ENCODE results near the gene CNPY3.
A peak's percentile ranks its signal among the peaks of the same experiment; 100 is the strongest.

Gene CNPY3

GRCh38 chr6:42958125-42958524 lies 28.8 kb downstream of the CNPY3 start:
- no peak overlapping the region for H3K4me3 Mint-ChIP-seq
- no peak overlapping the region for H3K27ac Mint-ChIP-seq
- peaks cover 16% of the 10 kb centered on the region for H3K36me3 Mint-ChIP-seq (ENCODE audit: low read depth)
- intact Hi-C loops (cut with micrococcal nuclease), result no loop called here
- peaks cover 32% of the 10 kb centered on the region for H3K27me3 Mint-ChIP-seq
- H3K9me3 Mint-ChIP-seq, result no peaks in the 10 kb centered on the region
- peaks cover 15% of the 10 kb centered on the region for H3K4me1 Mint-ChIP-seq (ENCODE audit: low read depth)

- Mint-ChIP-seq H3K9me3 (no peaks in the 10 kb centered on the region), H3K4me3 (peak overlapping the region; percentile 66), H3K27ac (no peak overlapping the region), H3K4me1 (ENCODE audit: low read depth) (peaks cover 15% of the 10 kb centered on the region), H3K36me3 (ENCODE audit: low read depth) (peaks cover 34% of the 10 kb centered on the region), H3K27me3 (peaks cover 32% of the 10 kb centered on the region)
- intact Hi-C loops (cut with micrococcal nuclease), result no loop called here
Observed at GRCh38 chr6:42959917-42960242, 30.6 kb downstream of the CNPY3 start.

- Mint-ChIP-seq H3K27me3 (peaks cover 32% of the 10 kb centered on the region), H3K4me1 (ENCODE audit: low read depth) (peaks cover 15% of the 10 kb centered on the region), H3K4me3 (peak within 1 kb of the TSS; percentile 66), H3K9me3 (no peaks in the 10 kb centered on the region), H3K27ac (no peak within 1 kb of the TSS), H3K36me3 (ENCODE audit: low read depth) (peaks cover 39% of the 10 kb centered on the region)
- intact Hi-C loops (cut with micrococcal nuclease), result no loop called here
Observed at GRCh38 chr6:42960243-42961019, 31.2 kb downstream of the CNPY3 start, which contains the start of gene GNMT. TSS of gene GNMT (plus strand) at chr6:42960754. CDS start at chr6:42960768, 14 bp downstream.

- Mint-ChIP-seq H3K27ac (no peak overlapping the region), H3K36me3 (ENCODE audit: low read depth) (peaks cover 45% of the 10 kb centered on the region), H3K27me3 (peaks cover 32% of the 10 kb centered on the region), H3K9me3 (no peaks in the 10 kb centered on the region), H3K4me1 (ENCODE audit: low read depth) (peaks cover 15% of the 10 kb centered on the region), H3K4me3 (peak overlapping the region; percentile 66)
- intact Hi-C loops (cut with micrococcal nuclease), result no loop called here
Observed at GRCh38 chr6:42961020-42961470, 31.8 kb downstream of the CNPY3 start.

- Mint-ChIP-seq H3K9me3 (no peaks in the 10 kb centered on the region), H3K27ac (no peak overlapping the region), H3K4me1 (ENCODE audit: low read depth) (peaks cover 21% of the 10 kb centered on the region), H3K36me3 (ENCODE audit: low read depth) (peaks cover 51% of the 10 kb centered on the region), H3K4me3 (no peak overlapping the region), H3K27me3 (peaks cover 32% of the 10 kb centered on the region)
- intact Hi-C loops (cut with micrococcal nuclease), result no loop called here
Observed at GRCh38 chr6:42962096-42962495, 32.8 kb downstream of the CNPY3 start.

- peaks cover 57% of the 10 kb centered on the region for H3K36me3 Mint-ChIP-seq (ENCODE audit: low read depth)
- H3K9me3 Mint-ChIP-seq, result no peaks in the 10 kb centered on the region
- H3K4me1 Mint-ChIP-seq (ENCODE audit: low read depth), result peaks cover 27% of the 10 kb centered on the region
- peaks cover 32% of the 10 kb centered on the region for H3K27me3 Mint-ChIP-seq
- H3K27ac Mint-ChIP-seq, result no peak overlapping the region
- no peak overlapping the region for H3K4me3 Mint-ChIP-seq
- intact Hi-C loops (cut with micrococcal nuclease), result no loop called here
Observed at GRCh38 chr6:42962502-42963178, 33.4 kb downstream of the CNPY3 start.

- Mint-ChIP-seq H3K9me3 (no peaks in the 10 kb centered on the region), H3K36me3 (ENCODE audit: low read depth) (peaks cover 63% of the 10 kb centered on the region), H3K27ac (no peak overlapping the region), H3K4me1 (ENCODE audit: low read depth) (peaks cover 27% of the 10 kb centered on the region), H3K27me3 (peaks cover 32% of the 10 kb centered on the region), H3K4me3 (no peak overlapping the region)
- intact Hi-C loops (cut with micrococcal nuclease), result no loop called here
Observed at GRCh38 chr6:42963179-42963854, 34.0 kb downstream of the CNPY3 start.

- H3K4me3 Mint-ChIP-seq, result no peak overlapping the region
- no peak overlapping the region for H3K27ac Mint-ChIP-seq
- H3K4me1 Mint-ChIP-seq (ENCODE audit: low read depth), result peaks cover 33% of the 10 kb centered on the region
- H3K9me3 Mint-ChIP-seq, result no peaks in the 10 kb centered on the region
- peaks cover 71% of the 10 kb centered on the region for H3K36me3 Mint-ChIP-seq (ENCODE audit: low read depth)
- intact Hi-C loops (cut with micrococcal nuclease), result no loop called here
- H3K27me3 Mint-ChIP-seq, result peaks cover 32% of the 10 kb centered on the region
Observed at GRCh38 chr6:42963855-42964605, 34.8 kb downstream of the CNPY3 start.

GRCh38 chr6:42966571-42966970 lies 37.3 kb downstream of the CNPY3 start:
- H3K9me3 Mint-ChIP-seq, result no peaks in the 10 kb centered on the region
- intact Hi-C loops (cut with micrococcal nuclease), result no loop called here
- peaks cover 81% of the 10 kb centered on the region for H3K36me3 Mint-ChIP-seq (ENCODE audit: low read depth)
- peaks cover 29% of the 10 kb centered on the region for H3K4me1 Mint-ChIP-seq (ENCODE audit: low read depth)
- no peak overlapping the region for H3K4me3 Mint-ChIP-seq
- H3K27me3 Mint-ChIP-seq, result peaks cover 10% of the 10 kb centered on the region
- no peak overlapping the region for H3K27ac Mint-ChIP-seq

- Mint-ChIP-seq H3K4me3 (no peak overlapping the region), H3K36me3 (ENCODE audit: low read depth) (peaks cover 75% of the 10 kb centered on the region), H3K27me3 (peaks cover 3% of the 10 kb centered on the region), H3K9me3 (no peaks in the 10 kb centered on the region), H3K27ac (no peak overlapping the region), H3K4me1 (ENCODE audit: low read depth) (peaks cover 36% of the 10 kb centered on the region)
- intact Hi-C loops (cut with micrococcal nuclease), result no loop called here
Observed at GRCh38 chr6:42967228-42967627, 37.9 kb downstream of the CNPY3 start.

GRCh38 chr6:42968126-42968701 lies 38.9 kb downstream of the CNPY3 start:
- Mint-ChIP-seq H3K4me3 (no peak overlapping the region), H3K9me3 (no peaks in the 10 kb centered on the region)

GRCh38 chr6:42968783-42969182 lies 39.5 kb downstream of the CNPY3 start:
- H3K4me3 Mint-ChIP-seq, result no peak overlapping the region
- no peak overlapping the region for H3K27ac Mint-ChIP-seq
- no peaks in the 10 kb centered on the region for H3K27me3 Mint-ChIP-seq
- H3K4me1 Mint-ChIP-seq (ENCODE audit: low read depth), result peaks cover 37% of the 10 kb centered on the region
- intact Hi-C loops (cut with micrococcal nuclease), result no loop called here
- H3K36me3 Mint-ChIP-seq (ENCODE audit: low read depth), result peaks cover 62% of the 10 kb centered on the region
- H3K9me3 Mint-ChIP-seq, result no peaks in the 10 kb centered on the region

More at GRCh38 chr6:42968126-42968701, 38.9 kb downstream of the CNPY3 start:
- H3K27ac Mint-ChIP-seq, result no peak overlapping the region
- peaks cover 37% of the 10 kb centered on the region for H3K4me1 Mint-ChIP-seq (ENCODE audit: low read depth)
- peaks cover 65% of the 10 kb centered on the region for H3K36me3 Mint-ChIP-seq (ENCODE audit: low read depth)
- intact Hi-C loops (cut with micrococcal nuclease), result no loop called here
- H3K27me3 Mint-ChIP-seq, result no peaks in the 10 kb centered on the region

- Mint-ChIP-seq H3K36me3 (ENCODE audit: low read depth) (peaks cover 59% of the 10 kb centered on the region), H3K27me3 (no peaks in the 10 kb centered on the region), H3K4me3 (no peak overlapping the region), H3K27ac (no peak overlapping the region), H3K4me1 (ENCODE audit: low read depth) (peaks cover 37% of the 10 kb centered on the region), H3K9me3 (no peaks in the 10 kb centered on the region)
- intact Hi-C loops (cut with micrococcal nuclease), result no loop called here
Observed at GRCh38 chr6:42969431-42969830, 40.2 kb downstream of the CNPY3 start.
